GM19324 (cell line): ENCODE measurements around the gene PELI3.
"Not testable (repeated sequence)": the region's sequence is repeated elsewhere in the genome, so short reads cannot be mapped to it uniquely, and the experiment has no call there.

Source experiments
- ATAC-seq: cut with Tn5 transposase; IDR thresholded peaks from one replicate; pipeline ENCODE4 v1.9.1; 2021; ENCODE audit warnings: mild to moderate bottlenecking, moderate library complexity; ENCODE audit not compliant: unreplicated experiment, low FRiP score

The PELI3 gene

DNA sequence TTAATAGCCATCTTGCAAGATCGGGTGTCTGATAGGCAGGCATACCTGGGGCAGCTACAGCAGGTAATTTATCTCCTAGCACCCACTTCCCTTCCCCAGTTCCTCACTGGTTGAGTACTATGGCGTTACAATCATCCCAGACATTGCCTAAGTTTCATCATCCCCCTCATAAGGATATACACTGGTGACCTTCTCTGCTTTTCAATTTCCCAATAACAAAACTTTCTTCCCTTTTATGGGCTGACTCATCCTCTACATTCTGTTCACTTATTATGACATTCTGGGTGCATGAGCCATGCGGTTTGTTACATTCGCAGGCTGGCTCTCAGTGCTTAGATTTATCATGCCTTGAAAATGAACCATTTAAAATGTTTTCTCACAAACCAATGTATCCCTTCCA lies 23.1 kb upstream of the PELI3 start:
- ATAC-seq: no peak

DNA sequence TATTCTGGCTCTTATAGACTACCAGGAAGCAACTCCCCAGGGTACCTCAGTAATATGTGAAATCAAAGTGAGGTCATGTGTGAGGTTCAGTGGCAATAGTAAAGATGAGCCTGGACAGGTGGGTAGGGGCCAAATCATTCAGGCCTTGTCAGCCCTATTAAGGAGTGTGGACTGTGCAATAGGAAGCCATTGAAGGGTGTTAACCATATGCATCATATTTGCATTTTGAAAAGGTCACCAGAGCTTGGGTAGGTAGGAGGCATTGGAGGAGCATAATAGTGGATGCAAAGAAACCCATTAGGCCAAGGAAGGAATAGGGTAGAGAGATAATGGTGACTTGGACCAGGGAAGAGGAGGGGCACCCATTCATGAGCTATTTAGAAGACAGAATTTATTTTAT lies 19.7 kb upstream of the PELI3 start:
- ATAC-seq: no peak

DNA sequence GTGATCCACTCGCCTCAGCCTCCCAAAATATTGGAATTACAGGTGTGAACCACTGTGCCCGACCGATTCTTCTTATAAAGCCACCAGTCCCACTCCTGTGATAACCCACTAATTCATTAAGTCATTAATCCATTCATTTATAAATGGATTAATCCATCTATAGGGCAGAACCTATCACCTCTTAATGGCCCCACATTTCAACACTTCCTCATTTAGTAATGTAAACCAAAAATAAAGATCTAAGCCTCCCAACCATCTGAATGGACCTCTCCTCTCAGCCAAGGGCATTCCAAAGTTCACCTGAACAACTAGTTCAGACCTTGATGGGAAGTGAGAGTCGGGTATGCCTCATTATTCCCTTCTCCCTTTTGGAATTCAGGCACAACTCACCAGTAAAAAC lies 18.2 kb upstream of the PELI3 start:
- no peak for ATAC-seq

- no peak for ATAC-seq
These were observed 16.1 kb upstream of the PELI3 start for GRCh38 chr11:66450560-66450959.

GRCh38 chr11:66451663-66452062 lies 15.0 kb upstream of the PELI3 start:
- ATAC-seq: no peak

GRCh38 chr11:66454247-66454646 lies 12.5 kb upstream of the PELI3 start:
- ATAC-seq: no peak

DNA sequence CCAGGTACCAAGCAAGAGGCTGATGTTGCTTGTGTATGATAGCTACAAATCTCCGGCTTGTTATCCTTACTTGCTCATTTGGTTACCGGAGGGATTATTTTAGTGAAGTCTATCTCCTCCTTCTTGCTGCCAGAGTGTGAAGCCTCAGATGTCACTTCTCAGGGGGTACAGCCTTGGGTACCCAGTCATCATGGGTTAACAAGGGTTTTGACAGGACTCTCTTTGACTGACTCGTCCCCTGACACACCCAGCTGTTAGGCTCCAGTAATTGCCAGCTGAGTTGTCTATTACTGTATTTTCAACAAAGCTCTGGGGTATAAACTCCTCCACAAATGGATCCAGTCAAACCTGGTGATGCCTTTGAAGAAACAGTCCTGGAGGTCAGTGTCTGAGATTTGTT lies 11.9 kb upstream of the PELI3 start:
- ATAC-seq: no peak

GRCh38 chr11:66457826-66458225 lies 8.9 kb upstream of the PELI3 start:
- no peak for ATAC-seq

- ATAC-seq: no peak
These were observed 7.4 kb upstream of the PELI3 start for GRCh38 chr11:66459138-66459778.

GRCh38 chr11:66462010-66462409 lies 4.7 kb upstream of the PELI3 start:
- ATAC-seq: no peak

DNA sequence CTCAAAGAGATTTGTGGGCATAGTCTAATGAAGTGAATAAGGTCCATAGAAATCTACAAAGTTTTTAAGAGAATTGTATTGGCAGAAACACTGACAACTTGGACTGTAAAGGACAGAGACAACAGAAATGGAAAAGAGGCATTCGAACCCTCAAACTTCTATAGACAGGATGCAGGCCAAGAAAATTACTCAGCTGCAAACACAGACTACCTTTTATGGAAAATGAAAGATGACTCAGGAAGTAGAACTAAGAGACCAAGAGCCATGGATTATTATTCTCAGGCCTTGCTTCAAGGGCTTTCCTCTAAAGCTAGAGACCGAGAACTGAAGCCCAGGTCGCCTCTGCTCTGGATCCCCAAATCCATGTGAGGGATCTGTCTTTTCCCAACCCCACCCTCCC lies 3.8 kb upstream of the PELI3 start:
- ATAC-seq: no peak

GRCh38 chr11:66464116-66464515 lies 2.6 kb upstream of the PELI3 start:
- not testable (repeated sequence) for ATAC-seq

GRCh38 chr11:66464916-66465315 lies 1.8 kb upstream of the PELI3 start:
- no peak for ATAC-seq

GRCh38 chr11:66465373-66466224 lies 1.1 kb upstream of the PELI3 start:
- no peak for ATAC-seq

DNA sequence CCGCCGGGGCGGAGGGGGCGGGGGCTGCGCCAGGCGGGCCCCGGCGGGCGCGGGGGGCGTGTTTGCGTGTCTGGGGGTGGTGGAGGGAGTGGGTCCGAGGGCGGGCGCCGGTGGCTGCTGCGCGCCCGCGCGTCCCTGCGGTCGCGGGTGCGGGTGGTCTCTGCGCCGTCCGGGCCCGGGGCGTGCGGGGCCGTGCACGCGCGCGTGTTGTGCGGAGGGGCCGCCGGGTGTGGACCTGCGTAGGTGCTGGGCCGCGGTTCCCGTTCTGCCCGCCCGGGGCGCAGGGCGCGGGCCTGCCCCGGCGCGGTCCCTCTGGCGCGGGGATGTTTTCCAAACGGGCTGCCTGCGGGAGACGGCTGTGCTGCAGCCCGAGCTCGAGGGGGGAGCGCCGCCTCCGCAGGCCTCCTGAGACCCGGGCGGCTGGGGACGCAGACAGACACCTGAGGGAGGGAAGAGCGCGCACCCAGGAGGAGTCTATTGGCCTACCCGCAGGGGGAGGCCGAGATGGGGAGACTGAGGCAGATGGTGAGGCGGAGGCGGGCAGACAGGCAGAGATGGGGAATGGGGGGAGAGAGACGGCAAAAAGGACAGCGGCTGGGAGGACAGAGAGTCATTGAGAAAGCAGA lies 442 bp downstream of the PELI3 start:
- peak; percentile 3 for ATAC-seq

GRCh38 chr11:66467756-66468155 lies 1.1 kb downstream of the PELI3 start:
- ATAC-seq: no peak

- ATAC-seq: no peak
These were observed 2.0 kb downstream of the PELI3 start for GRCh38 chr11:66468691-66469090.

DNA sequence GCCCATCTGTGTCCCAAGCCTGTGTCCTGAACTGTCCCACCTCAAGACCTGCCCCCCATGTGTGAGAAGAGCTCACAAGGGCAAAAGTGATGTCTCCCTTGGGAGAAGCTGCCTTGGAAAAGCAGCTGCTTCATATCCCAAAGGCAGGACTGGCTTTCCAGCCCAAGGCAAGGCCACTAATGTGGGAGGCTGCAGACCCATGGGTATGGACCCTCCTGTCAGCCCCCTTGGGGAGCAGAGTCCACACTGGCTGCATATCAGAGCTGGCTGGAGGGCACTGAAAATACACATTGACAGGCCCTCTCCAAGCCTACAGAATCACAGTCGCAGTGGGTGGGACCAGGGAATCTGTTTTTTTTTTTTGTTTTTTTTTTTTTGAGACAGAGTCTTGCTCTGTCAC lies 2.7 kb downstream of the PELI3 start:
- no peak for ATAC-seq

DNA sequence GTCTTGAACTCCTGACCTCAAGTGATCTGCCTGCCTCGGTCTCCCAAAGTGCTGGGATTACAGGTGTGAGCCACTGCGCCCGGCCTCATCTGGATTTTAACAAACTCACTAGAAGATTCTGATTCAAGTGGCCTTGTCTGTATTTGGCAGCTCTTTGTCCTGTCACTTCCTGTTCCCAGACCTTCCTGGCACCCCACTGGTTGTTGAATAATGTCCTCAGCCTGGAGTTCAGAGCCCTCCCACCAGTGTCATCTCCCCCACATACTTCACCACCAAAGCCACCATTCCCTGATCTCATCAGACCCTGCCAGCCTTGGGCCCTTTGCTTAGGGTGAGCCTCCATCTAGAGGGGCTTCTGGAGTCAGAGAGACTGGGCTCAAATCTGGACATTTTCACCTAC lies 3.3 kb downstream of the PELI3 start:
- ATAC-seq: no peak

DNA sequence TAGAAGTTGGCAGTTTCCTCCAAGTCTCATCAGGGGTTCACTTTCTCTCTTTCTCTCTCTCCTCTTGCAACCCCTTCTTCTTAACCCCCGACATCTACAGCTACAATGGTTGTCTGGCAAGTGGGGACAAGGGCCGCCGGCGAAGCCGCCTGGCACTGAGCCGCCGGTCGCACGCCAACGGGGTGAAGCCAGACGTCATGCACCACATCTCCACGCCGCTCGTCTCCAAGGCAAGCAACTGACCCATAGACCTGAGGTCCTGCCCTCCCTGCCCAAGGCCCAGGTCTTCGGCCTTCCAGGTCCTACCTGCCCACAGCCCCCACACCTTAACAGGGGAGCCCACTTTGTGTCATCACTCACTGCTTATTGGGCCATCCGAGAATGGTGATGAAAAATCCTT lies 4.4 kb downstream of the PELI3 start:
- no peak for ATAC-seq

- no peak for ATAC-seq
These were observed 5.3 kb downstream of the PELI3 start for GRCh38 chr11:66472054-66472453.

DNA sequence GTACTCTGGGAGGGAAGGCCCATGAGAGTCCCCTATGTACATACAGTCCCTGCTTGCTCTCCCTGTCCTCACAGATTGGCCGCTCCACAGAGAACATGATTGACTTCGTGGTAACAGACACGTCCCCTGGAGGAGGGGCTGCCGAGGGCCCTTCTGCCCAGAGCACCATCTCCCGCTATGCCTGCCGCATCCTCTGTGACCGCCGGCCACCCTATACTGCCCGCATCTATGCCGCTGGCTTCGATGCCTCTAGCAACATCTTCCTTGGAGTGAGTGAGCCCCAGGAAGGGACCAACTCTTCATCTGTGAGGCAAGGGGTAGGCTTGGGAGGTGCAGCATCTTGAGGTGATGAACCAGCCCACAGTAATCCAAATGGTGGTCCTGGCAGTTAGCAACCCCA lies 6.5 kb downstream of the PELI3 start:
- no peak for ATAC-seq
